HG03354 (cell line): Measurements from ENCODE around the gene GAB3.
A peak's percentile ranks its signal among the peaks of the same experiment; 100 is the strongest.
"Not testable (repeated sequence)": the region's sequence is repeated elsewhere in the genome, so short reads cannot be mapped to it uniquely, and the experiment has no call there.

ENCODE experiments used
- ATAC-seq: cut with Tn5 transposase; IDR thresholded peaks from one replicate; pipeline ENCODE4 v1.9.1; 2021; ENCODE audit warnings: mild to moderate bottlenecking; ENCODE audit not compliant: unreplicated experiment, poor library complexity, severe bottlenecking

GAB3 gene

DNA sequence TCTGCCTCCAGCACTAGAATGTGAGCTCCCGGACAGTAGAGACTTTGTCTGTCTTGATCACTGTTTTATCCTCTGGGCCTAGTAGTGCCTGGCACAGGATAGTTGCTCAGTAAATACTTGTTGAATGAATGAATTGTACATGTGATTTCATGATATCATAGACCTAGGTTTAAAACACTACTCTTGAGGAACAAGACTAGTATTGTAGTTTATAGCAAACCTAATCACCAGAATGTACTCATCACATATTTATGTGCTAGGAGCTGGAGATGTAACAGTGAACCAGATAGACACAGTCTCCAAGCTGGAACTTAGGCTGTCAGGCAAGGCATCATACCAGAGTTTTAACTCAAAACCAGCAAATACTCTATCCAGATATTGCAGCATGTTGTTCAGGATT is 23.5 kb downstream of the GAB3 start:
- no peak for ATAC-seq

DNA sequence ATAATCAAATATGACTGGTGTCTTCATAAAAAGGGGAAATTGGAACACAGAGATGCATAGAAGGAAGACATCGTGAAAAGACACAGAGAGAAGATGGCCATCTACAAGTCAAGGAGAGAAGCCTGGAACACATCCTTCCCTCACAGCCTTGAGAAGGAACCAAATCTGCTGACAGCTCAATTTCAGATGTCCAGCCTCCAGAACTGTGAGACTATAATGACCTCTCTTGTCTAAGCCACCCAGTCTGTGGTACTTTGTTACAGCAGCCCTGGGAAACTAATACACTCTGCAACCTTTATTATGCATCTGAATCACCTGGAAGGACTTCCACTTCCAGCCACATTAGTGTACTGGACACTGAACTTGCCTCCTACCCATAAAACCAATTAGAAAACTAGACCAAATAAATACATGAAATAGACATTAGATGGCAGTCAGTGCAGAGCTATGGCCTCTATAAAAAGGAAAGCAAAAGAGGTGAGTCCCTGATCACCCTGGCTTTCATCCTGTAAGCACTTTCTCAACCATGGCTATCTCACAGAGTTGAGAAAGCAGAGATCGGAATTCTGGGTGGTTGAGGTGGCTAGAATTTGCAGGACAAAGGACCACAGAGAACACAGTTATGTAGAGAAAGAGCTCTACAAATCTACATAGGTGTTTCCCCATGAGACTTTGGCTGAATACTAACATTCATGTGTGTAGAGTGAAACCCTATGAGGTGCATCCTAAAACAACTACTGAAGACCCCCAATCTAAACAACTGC is 25.7 kb downstream of the GAB3 start:
- no peak for ATAC-seq

DNA sequence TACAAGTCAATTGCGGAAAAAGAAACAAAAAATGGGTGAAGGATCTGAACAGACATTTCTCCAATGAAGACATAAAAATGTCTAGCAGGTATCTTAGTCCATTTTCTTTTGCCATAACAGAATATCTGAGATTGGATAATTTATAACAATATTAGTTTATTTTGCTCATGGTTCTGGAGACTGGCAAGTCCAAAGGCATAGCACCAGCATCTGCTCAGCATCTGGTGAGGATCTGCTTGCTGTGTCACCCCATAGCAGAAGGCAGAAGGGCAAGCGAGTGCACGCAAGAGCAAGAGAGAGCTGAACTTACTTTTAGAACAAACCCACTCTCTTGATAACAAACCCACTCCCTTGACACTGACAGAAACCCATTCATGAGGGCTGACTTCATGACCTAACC is 29.7 kb downstream of the GAB3 start:
- no peak for ATAC-seq

- ATAC-seq = no peak
These were observed 30.8 kb downstream of the GAB3 start for GRCh38 chrX:154720067-154720466.

- no peak for ATAC-seq
These were observed 31.7 kb downstream of the GAB3 start for GRCh38 chrX:154719132-154719675.

DNA sequence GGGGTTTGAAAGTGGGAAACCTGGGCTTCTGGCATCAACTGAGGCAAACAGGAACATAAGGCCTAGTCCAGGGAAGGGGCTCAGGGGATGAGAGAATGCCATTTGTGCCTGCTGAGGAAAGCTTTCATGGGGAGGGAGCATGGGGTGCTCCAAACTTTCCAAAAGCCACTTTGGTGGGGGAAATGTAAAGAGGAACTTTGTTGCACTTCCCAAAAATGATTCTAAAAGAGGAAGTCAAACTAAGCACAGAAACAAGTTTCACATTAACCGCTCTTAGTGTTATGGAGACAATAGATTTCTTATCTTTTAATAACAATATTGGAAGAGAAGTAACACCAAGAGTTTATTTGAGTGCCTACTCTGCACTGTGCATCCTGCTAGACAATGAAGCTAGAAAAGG is 32.3 kb downstream of the GAB3 start:
- ATAC-seq = no peak

- ATAC-seq = no peak
These were observed 33.1 kb downstream of the GAB3 start for GRCh38 chrX:154717824-154718223.

DNA sequence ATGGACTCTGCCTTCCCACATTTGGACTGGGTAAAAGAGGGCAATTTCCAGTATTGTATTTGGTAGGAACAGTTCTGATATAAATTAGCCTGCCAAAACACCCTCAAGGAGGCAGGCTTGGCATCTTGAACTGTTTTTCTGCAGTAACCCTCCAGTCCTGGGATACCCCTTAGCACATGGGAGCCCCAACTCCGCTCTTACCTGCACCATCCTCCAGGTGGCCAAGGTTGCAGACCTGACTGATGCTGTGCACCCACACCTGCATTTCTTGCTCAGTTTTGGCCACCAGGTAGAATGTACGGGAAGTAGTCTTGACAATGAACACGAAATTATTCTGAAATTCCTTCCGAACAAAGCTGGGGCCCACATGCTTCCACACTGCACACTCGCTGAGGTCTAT is 35.1 kb downstream of the GAB3 start:
- no peak for ATAC-seq

DNA sequence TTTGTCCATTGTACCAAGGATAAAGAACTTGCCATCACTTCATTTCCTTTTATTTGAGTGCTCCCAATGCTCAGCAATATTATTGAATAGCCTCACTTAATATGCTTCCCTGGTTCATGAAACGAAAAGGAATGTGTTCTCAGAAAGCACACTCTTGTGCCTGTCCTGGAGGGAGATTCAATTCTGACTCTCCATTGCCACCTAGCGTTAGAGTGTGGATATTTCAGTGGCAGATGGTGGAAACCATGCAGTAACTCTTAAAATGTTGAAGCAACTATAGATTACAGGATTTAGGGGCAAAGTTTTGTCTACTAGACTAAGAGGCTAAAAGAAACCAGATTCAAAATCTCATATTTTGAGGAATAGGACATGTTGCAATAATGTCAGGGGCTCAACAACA is 36.0 kb downstream of the GAB3 start:
- peak; percentile 63 for ATAC-seq

GRCh38 chrX:154712781-154713740 is 37.8 kb downstream of the GAB3 start:
- ATAC-seq = peak; percentile 83

DNA sequence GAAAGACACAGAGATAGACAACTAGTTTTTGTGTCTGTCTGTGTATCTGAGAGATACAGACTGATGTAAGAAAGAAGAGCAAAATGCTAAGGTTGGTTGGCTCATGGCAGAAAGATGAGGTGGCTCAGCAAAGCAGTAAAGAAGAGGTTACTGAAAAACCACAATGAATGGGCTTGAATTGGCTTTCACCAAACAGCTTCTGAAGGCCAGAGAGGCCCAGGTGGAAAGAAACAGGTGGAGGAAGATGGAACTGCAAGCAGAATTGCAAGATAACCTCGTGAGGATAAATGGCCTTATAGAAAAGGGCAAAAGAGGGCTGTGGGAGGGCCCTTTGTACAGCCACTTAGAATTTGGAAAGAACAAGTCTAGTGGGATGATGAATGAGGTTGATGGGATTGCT is 39.6 kb downstream of the GAB3 start:
- no peak for ATAC-seq

DNA sequence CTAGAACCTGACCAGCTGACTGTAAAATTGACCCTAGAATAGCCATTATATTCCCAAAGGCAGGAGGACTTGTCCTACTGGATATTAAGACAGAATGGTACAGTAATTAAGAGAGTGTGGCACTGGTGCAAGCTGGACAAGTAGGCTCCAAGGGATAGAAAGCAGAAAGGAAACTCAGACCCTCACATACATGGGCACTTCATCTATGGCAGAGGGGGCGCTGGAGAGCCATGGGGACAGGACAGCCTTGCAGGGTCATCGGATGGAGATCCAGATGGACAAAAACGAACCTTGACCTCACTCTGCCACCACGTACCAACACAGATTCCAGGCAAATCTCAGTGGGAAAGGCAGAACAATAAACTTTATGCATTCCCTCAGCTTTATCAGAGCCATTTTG is 40.6 kb downstream of the GAB3 start:
- ATAC-seq = no peak

- ATAC-seq = no peak
These were observed 52.1 kb downstream of the GAB3 start for GRCh38 chrX:154698630-154699248.

DNA sequence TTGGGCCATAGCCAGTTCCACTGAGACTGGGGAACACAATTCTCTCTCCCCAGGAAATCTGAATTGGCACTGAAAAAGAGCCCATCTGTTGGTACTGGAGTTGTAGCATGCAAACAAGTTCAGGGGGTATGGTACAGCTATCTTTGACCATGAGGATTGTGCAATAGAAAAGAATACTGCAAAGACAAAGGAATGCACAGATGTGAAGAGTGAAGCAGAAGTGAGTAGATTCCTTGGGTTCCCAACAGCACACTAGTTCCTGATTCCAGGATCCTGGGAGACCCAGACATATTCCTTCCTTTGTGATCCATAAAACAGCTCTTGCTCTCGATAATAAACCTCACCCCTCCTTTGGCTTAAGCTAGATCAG is 54.2 kb downstream of the GAB3 start:
- no peak for ATAC-seq

DNA sequence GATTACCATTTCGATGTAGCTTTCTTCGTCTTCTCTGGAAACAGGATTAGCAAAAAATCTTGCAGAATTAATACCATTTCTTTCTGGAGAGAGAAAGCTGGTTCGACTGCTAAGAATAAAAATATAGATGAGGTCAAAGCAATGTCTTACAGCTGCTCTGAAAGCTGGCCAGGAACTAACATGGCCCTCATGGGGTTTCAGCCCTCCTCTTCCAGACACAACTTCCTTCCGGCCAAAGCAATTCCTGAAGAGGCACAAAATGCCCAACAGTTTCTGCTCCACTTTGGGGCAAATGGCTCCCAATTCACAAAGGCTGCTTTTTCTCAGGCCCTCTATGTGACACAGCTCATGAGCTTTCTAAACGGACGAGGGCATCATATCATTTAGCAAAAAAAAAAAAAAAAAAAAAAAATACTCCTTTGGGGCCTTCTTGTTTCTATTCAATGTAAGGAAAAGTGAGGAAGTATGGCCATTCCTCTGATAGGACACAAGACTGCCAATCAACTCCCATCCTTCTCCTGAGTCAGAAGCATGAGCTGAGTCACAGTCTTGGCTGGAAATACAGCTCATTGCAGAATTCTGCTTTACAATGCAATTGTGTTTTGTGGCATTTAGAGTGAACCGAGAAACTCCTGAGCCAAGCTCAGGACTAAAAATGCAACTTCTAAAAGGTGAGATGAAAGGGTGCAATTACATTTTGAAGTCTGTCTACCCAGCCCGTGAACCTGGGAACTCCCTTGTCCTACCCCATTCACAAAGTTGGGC is 54.8 kb downstream of the GAB3 start:
- no peak for ATAC-seq

DNA sequence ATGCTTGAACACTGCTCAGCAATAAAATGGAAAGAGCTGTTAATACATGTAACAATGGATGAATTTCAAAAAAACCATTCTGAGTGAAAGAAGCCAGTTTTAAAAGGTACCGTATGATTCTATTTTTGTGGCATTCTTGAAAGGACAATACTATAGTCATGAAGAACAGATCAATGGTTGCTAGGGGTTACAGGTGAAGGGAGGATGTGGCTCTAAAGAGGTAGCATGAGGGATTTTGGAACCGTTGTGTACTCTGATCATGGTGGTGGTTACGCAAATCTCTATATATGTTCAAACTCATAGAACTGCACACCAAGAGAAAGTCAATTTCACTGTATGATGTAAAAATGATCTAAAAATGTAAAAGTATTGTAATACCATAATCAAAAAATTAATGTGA is 57.5 kb downstream of the GAB3 start:
- no peak for ATAC-seq

DNA sequence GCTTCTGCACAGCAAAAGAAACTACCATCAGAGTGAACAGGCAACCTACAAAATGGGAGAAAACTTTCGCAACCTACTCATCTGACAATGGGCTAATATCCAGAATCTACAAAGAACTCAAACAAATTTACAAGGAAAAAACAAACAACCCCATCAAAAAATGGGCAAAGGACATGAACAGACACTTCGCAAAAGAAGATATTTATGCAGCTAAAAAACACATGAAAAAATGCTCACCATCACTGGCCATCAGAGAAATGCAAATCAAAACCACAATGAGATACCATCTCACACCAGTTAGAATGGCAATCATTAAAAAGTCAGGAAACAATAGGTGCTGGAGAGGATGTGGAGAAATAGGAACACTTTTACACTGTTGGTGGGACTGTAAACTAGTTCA is 60.4 kb downstream of the GAB3 start:
- ATAC-seq = not testable (repeated sequence)

- not testable (repeated sequence) for ATAC-seq
These were observed 78.8 kb downstream of the GAB3 start for GRCh38 chrX:154672084-154672483.

DNA sequence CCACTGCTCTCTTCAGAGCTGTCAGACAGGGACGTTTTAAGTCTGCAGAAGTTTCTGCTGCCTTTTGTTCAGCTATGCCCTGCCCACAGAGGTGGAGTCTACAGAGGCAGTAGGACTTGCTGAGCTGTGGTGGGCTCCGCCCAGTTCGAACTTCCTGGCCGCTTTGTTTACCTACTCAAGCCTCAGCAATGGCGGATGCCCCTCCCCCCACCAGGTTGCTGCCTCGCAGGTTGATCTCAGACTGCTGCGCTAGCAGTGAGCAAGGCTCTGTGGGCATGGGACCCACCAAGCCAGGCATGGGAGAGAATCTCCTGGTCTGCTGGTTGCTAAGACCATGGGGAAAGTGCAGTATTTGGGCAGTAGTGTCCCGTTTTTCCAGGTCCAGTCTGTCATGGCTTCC is 80.0 kb downstream of the GAB3 start:
- not testable (repeated sequence) for ATAC-seq

DNA sequence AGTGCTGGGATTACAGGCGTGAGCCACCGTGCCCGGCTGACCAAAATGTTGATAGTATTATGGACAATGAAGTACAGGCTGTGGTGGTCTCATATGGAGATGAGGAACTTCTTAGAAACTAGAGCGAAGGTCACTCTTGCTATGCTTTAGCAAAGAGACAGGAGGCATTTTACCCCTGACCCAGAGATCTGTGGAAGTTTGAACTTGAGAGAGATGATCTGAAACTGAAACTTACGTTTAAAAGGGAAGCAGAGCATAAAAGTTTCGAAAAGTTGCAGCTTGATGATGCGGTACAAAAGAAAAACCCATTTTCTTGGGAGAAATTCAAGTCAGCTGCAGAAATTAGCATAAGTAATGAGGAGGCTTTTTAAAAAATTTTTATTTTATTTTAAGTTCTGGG is 89.0 kb downstream of the GAB3 start:
- ATAC-seq = no peak
